HAP-1 (cell line): ENCODE data around the gene KIFBP.

Experiments used
- DNase-seq, 2 experiments: peaks; one replicate each; pipeline ENCODE4 v3.0.0-alpha.2; 2016 to 2020; ENCODE audit warnings: low spot score in 2 of 2
- H3K27me3 ChIP-seq: fragments of 250-450 bp; sonication (Bioruptor Pico); 2 replicates; pipeline ENCODE4 v1.5.1; 2020; ENCODE audit warnings: low read depth, mild to moderate bottlenecking, moderate library complexity
- H3K36me3 ChIP-seq: fragments of 250-450 bp; sonication (Bioruptor Pico); replicated peaks from 2 replicates; pipeline ENCODE4 v1.5.1; 2020; ENCODE audit warnings: mild to moderate bottlenecking
- H3K4me1 ChIP-seq: fragments of 250-450 bp; sonication (Bioruptor Pico); 2 replicates; pipeline ENCODE4 v1.5.1; 2020; ENCODE audit warnings: mild to moderate bottlenecking
- H3K4me3 ChIP-seq: fragments of 250-450 bp; sonication (Bioruptor Pico); 2 replicates; pipeline ENCODE4 v1.5.1; 2020; ENCODE audit warnings: mild to moderate bottlenecking, moderate library complexity
- H3K9me3 ChIP-seq: fragments of 250-450 bp; sonication (Bioruptor Pico); 2 replicates; pipeline ENCODE4 v1.5.1; 2020; ENCODE audit warnings: mild to moderate bottlenecking, moderate library complexity
- in situ Hi-C: fragments of 300-500 bp; cut with MboI; formaldehyde crosslinking; loops from 3 replicates; pipeline ENCODE4 v1.14.3; 2020; ENCODE audit warnings: low sequenced_read_pairs, inconsistent platforms, mixed read lengths

Gene KIFBP

GRCh38 chr10:69048103-69048502 lies 59.5 kb downstream of the KIFBP start:
- H3K4me1 ChIP-seq, result peaks cover 12% of the 10 kb centered on the region
- H3K36me3 ChIP-seq, result no peaks in the 10 kb centered on the region
- H3K27me3 ChIP-seq, result no peaks in the 10 kb centered on the region
- in situ Hi-C loops, result no loop called here
- no peak overlapping the region for H3K4me3 ChIP-seq
- H3K9me3 ChIP-seq, result no peaks in the 10 kb centered on the region
- DNase-seq, result no peak

- in situ Hi-C loops, result no loop called here
- H3K4me3 ChIP-seq, result no peak overlapping the region
- H3K4me1 ChIP-seq, result peaks cover 12% of the 10 kb centered on the region
- H3K27me3 ChIP-seq, result no peaks in the 10 kb centered on the region
- DNase-seq, result no peak
- no peaks in the 10 kb centered on the region for H3K9me3 ChIP-seq
- H3K36me3 ChIP-seq, result no peaks in the 10 kb centered on the region
These were observed 61.0 kb downstream of the KIFBP start for GRCh38 chr10:69049566-69049961.

- peaks cover 12% of the 10 kb centered on the region for H3K4me1 ChIP-seq
- H3K4me3 ChIP-seq, result no peak overlapping the region
- in situ Hi-C loops, result no loop called here
- no peaks in the 10 kb centered on the region for H3K9me3 ChIP-seq
- H3K27me3 ChIP-seq, result no peaks in the 10 kb centered on the region
- DNase-seq, result no peak
- H3K36me3 ChIP-seq, result no peaks in the 10 kb centered on the region
These were observed 62.7 kb downstream of the KIFBP start for GRCh38 chr10:69051303-69051702.

GRCh38 chr10:69051710-69052487 lies 63.3 kb downstream of the KIFBP start:
- in situ Hi-C loops, result no loop called here
- no peaks in the 10 kb centered on the region for H3K9me3 ChIP-seq
- peak; percentile 61 to 63 for DNase-seq
- no peaks in the 10 kb centered on the region for H3K36me3 ChIP-seq
- H3K27me3 ChIP-seq, result no peaks in the 10 kb centered on the region
- H3K4me1 ChIP-seq, result peaks cover 12% of the 10 kb centered on the region
- H3K4me3 ChIP-seq, result no peak overlapping the region

GRCh38 chr10:69052736-69053135 lies 64.1 kb downstream of the KIFBP start:
- no peaks in the 10 kb centered on the region for H3K36me3 ChIP-seq
- H3K4me3 ChIP-seq, result no peak overlapping the region
- no peaks in the 10 kb centered on the region for H3K27me3 ChIP-seq
- peaks cover 12% of the 10 kb centered on the region for H3K4me1 ChIP-seq
- in situ Hi-C loops, result no loop called here
- H3K9me3 ChIP-seq, result no peaks in the 10 kb centered on the region
- DNase-seq, result no peak

- in situ Hi-C loops, result no loop called here
- Histone ChIP-seq H3K4me3 (no peak overlapping the region), H3K9me3 (no peaks in the 10 kb centered on the region), H3K4me1 (peaks cover 12% of the 10 kb centered on the region), H3K27me3 (no peaks in the 10 kb centered on the region), H3K36me3 (no peaks in the 10 kb centered on the region)
- no peak for DNase-seq
These were observed 66.6 kb downstream of the KIFBP start for GRCh38 chr10:69055241-69055640.

GRCh38 chr10:69056129-69056528 lies 67.5 kb downstream of the KIFBP start:
- Histone ChIP-seq H3K9me3 (no peaks in the 10 kb centered on the region), H3K4me1 (peaks cover 12% of the 10 kb centered on the region), H3K27me3 (no peaks in the 10 kb centered on the region), H3K4me3 (no peak overlapping the region), H3K36me3 (no peaks in the 10 kb centered on the region)
- in situ Hi-C loops, result no loop called here
- DNase-seq, result no peak

GRCh38 chr10:69056536-69057260 lies 68.1 kb downstream of the KIFBP start:
- in situ Hi-C loops, result no loop called here
- no peak overlapping the region for H3K4me3 ChIP-seq

GRCh38 chr10:69057261-69057950 lies 68.8 kb downstream of the KIFBP start:
- DNase-seq, result no peak
- peaks cover 3% of the 10 kb centered on the region for H3K4me1 ChIP-seq
- no peaks in the 10 kb centered on the region for H3K27me3 ChIP-seq
- in situ Hi-C loops, result no loop called here
- H3K9me3 ChIP-seq, result no peaks in the 10 kb centered on the region
- H3K4me3 ChIP-seq, result no peak overlapping the region
- no peaks in the 10 kb centered on the region for H3K36me3 ChIP-seq

More at GRCh38 chr10:69056536-69057260, 68.1 kb downstream of the KIFBP start:
- H3K4me1 ChIP-seq, result peaks cover 10% of the 10 kb centered on the region
- H3K27me3 ChIP-seq, result no peaks in the 10 kb centered on the region
- no peaks in the 10 kb centered on the region for H3K9me3 ChIP-seq
- H3K36me3 ChIP-seq, result no peaks in the 10 kb centered on the region
- DNase-seq, result no peak

GRCh38 chr10:69057951-69058297 lies 69.3 kb downstream of the KIFBP start:
- no peak for DNase-seq
- no peaks in the 10 kb centered on the region for H3K36me3 ChIP-seq
- H3K9me3 ChIP-seq, result no peaks in the 10 kb centered on the region
- in situ Hi-C loops, result no loop called here
- no peaks in the 10 kb centered on the region for H3K27me3 ChIP-seq
- no peak overlapping the region for H3K4me3 ChIP-seq
- no peaks in the 10 kb centered on the region for H3K4me1 ChIP-seq

GRCh38 chr10:69060127-69060798 lies 71.7 kb downstream of the KIFBP start:
- Histone ChIP-seq H3K27me3 (no peaks in the 10 kb centered on the region), H3K4me1 (no peaks in the 10 kb centered on the region), H3K9me3 (no peaks in the 10 kb centered on the region), H3K4me3 (no peak overlapping the region), H3K36me3 (no peaks in the 10 kb centered on the region)
- in situ Hi-C loops, result no loop called here
- DNase-seq, result no peak

GRCh38 chr10:69061305-69062161 lies 72.9 kb downstream of the KIFBP start:
- H3K36me3 ChIP-seq, result no peaks in the 10 kb centered on the region
- H3K4me3 ChIP-seq, result no peak overlapping the region
- H3K9me3 ChIP-seq, result no peaks in the 10 kb centered on the region
- H3K4me1 ChIP-seq, result no peaks in the 10 kb centered on the region
- DNase-seq, result no peak
- H3K27me3 ChIP-seq, result no peaks in the 10 kb centered on the region
- in situ Hi-C loops, result no loop called here

GRCh38 chr10:69062901-69063300 lies 74.3 kb downstream of the KIFBP start:
- no peaks in the 10 kb centered on the region for H3K9me3 ChIP-seq
- DNase-seq, result no peak
- H3K36me3 ChIP-seq, result no peaks in the 10 kb centered on the region
- in situ Hi-C loops, result no loop called here
- H3K27me3 ChIP-seq, result no peaks in the 10 kb centered on the region
- no peak overlapping the region for H3K4me3 ChIP-seq
- H3K4me1 ChIP-seq, result no peaks in the 10 kb centered on the region
